ENCODE measurements around the gene PARVB.

GRCh38 chr22:44131412-44131811 is 107.3 kb downstream of the PARVB start:
- TF ChIP-seq CTCF (conservative IDR thresholded peaks at IDR 0.05; ENCODE audit: low read depth, low read length) (no peak), EZH2phosphoT487 (IDR thresholded peaks at IDR 0.05; ENCODE audit: borderline replicate concordance, low read length) (no peak)

Data from PC-3 (cell line).